SIG-M5 treated with dmso at 0.1 percent for 504 hours (cell line): ENCODE results near the gene CRYZ.

Experiments used
- DNase-seq: peaks from one replicate; lab custom pipeline; 2025; ENCODE audit not compliant: unreplicated experiment; lab: John Stamatoyannopoulos, UW

CRYZ gene

GRCh38 chr1:74731399-74732052, 1.3 kb downstream of the CRYZ start:
- no peak for DNase-seq

GRCh38 chr1:74729741-74730478, 2.9 kb downstream of the CRYZ start:
- no peak for DNase-seq

GRCh38 chr1:74728736-74729135, 4.1 kb downstream of the CRYZ start:
- no peak for DNase-seq

- no peak for DNase-seq
These were observed 6.8 kb downstream of the CRYZ start for GRCh38 chr1:74726063-74726462.

GRCh38 chr1:74717626-74718025, 15.2 kb downstream of the CRYZ start:
- no peak for DNase-seq

GRCh38 chr1:74716822-74717221, 16.0 kb downstream of the CRYZ start:
- DNase-seq: no peak

- no peak for DNase-seq
These were observed 17.0 kb downstream of the CRYZ start for GRCh38 chr1:74715806-74716205.

- no peak for DNase-seq
These were observed 17.7 kb downstream of the CRYZ start for GRCh38 chr1:74715236-74715502.

GRCh38 chr1:74714429-74715235, 18.2 kb downstream of the CRYZ start:
- no peak for DNase-seq

GRCh38 chr1:74713849-74714248, 19.0 kb downstream of the CRYZ start:
- no peak for DNase-seq

- no peak for DNase-seq
These were observed 20.0 kb downstream of the CRYZ start for GRCh38 chr1:74712881-74713280.

- DNase-seq: no peak
These were observed 29.3 kb downstream of the CRYZ start for GRCh38 chr1:74703386-74704182.

GRCh38 chr1:74699331-74699730, 33.5 kb downstream of the CRYZ start:
- DNase-seq: no peak

GRCh38 chr1:74697832-74698231, 35.0 kb downstream of the CRYZ start:
- DNase-seq: no peak

- no peak for DNase-seq
These were observed 39.4 kb downstream of the CRYZ start for GRCh38 chr1:74693473-74693872.

GRCh38 chr1:74690909-74691308, 41.9 kb downstream of the CRYZ start:
- DNase-seq: no peak

- DNase-seq: no peak
These were observed 42.5 kb downstream of the CRYZ start for GRCh38 chr1:74690364-74690696.

GRCh38 chr1:74689621-74690363, 43.1 kb downstream of the CRYZ start:
- peak; percentile 14 for DNase-seq

- no peak for DNase-seq
These were observed 45.9 kb downstream of the CRYZ start for GRCh38 chr1:74686928-74687327.

- no peak for DNase-seq
These were observed 48.5 kb downstream of the CRYZ start for GRCh38 chr1:74684301-74684700.

GRCh38 chr1:74683656-74684055, 49.2 kb downstream of the CRYZ start:
- DNase-seq: no peak
